GM21423 (cell line): ENCODE results near the gene ANO6.
"Not testable (repeated sequence)": the region's sequence is repeated elsewhere in the genome, so short reads cannot be mapped to it uniquely, and the experiment has no call there.

Experiments
- ATAC-seq: cut with Tn5 transposase; IDR thresholded peaks from one replicate; pipeline ENCODE4 v1.9.1; 2021; ENCODE audit warnings: mild to moderate bottlenecking, moderate library complexity; ENCODE audit not compliant: unreplicated experiment

ANO6 gene

GRCh38 chr12:45235087-45236025 lies 19.5 kb downstream of the ANO6 start:
- no peak for ATAC-seq

DNA sequence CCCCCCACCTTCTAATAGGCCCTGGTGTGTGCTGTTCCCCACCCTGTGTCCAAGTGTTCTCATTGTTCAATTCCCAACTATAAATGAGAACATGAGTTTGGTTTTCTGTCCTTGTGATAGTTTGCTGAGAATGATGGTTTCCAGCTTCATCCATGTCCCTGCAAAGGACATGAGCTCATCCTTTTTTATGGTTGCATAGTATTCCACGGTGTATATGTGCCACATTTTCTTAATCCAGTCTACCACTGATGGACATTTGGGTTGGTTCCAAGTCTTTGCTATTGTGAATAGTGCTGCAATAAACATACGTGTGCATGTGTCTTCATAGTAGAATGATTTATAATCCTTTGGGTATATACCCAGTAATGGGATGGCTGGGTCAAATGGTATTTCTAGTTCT lies 20.5 kb downstream of the ANO6 start:
- not testable (repeated sequence) for ATAC-seq

- no peak for ATAC-seq
These were observed 26.3 kb downstream of the ANO6 start for GRCh38 chr12:45242180-45242579.

GRCh38 chr12:45243963-45244362 lies 28.1 kb downstream of the ANO6 start:
- no peak for ATAC-seq

DNA sequence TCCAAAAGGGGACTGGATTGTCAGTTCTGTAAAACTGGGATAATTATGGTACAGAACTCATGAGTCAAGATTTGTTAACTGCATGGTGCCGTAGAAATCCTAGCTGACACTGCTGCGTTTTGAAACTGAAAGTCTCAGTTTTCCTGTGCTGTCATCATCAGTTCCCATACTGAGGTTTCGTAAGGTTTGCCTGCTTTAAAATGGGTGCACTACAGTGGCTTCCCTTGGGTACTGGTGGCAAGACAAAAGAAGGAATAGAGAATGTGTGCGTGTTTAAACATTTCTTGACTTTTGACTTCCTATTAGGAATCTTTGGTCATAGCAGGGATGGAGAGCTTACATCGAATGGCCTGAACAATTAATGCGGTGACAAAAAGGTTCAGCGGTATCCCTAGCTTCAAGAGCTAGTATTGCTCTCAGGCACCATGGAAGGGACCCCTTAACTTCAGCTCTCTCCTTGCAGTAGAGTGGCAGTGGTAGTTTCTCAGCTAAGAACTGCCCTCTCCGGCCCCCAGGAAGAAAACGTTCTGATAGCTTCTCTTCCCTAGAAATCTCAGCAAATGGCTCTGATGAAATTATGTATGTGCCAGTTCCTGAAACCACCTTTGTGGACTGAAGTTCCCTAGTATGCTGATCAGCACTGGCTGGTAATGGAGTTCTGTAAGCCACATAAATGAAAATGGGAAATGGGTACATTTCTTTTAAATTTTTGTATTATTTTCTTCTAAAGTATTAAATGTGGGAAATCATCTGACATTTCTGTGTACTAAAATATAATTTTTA lies 28.9 kb downstream of the ANO6 start:
- peak; percentile 87 for ATAC-seq

- ATAC-seq, result no peak
These were observed 30.3 kb downstream of the ANO6 start for GRCh38 chr12:45246236-45246635.

DNA sequence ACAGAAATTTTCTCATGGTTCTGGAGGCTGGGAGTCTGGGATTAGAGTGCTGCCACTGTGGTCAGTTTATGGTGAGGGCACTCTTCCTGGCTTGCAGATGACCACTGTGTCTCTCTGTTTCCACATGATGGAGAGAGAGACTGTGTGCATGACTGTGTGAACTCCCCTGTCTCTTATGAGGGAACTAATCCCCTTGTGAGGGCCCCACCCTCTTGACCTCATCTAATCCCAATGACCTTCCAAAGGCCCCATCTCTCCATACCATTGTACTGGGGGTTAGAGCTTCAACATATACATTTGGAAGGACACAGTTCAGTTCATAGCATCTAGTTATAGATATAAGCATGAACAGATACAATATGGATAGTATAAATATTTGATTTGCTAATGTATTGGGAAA lies 31.7 kb downstream of the ANO6 start:
- no peak for ATAC-seq

GRCh38 chr12:45248095-45248494 lies 32.2 kb downstream of the ANO6 start:
- ATAC-seq, result no peak

DNA sequence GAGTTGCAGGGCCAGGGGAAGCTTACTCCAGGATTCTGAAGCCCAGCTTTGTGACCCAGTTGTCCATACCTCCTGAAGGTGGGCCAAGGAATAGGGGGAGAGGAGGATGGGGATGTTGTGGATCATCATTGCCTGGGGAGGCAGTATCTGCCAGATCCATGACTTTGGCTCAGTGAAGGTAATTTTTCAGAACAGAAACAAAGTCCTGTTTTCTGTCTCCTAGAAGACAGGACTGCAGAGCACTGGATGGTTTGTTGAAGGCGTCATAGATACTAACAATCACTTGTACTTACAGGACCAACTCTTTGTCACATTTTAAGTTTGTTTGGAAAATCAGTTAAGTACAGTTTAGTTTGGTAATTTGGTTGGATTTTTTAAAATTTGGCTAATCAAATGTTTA lies 38.4 kb downstream of the ANO6 start:
- no peak for ATAC-seq

- no peak for ATAC-seq
These were observed 40.8 kb downstream of the ANO6 start for GRCh38 chr12:45256721-45257120.

DNA sequence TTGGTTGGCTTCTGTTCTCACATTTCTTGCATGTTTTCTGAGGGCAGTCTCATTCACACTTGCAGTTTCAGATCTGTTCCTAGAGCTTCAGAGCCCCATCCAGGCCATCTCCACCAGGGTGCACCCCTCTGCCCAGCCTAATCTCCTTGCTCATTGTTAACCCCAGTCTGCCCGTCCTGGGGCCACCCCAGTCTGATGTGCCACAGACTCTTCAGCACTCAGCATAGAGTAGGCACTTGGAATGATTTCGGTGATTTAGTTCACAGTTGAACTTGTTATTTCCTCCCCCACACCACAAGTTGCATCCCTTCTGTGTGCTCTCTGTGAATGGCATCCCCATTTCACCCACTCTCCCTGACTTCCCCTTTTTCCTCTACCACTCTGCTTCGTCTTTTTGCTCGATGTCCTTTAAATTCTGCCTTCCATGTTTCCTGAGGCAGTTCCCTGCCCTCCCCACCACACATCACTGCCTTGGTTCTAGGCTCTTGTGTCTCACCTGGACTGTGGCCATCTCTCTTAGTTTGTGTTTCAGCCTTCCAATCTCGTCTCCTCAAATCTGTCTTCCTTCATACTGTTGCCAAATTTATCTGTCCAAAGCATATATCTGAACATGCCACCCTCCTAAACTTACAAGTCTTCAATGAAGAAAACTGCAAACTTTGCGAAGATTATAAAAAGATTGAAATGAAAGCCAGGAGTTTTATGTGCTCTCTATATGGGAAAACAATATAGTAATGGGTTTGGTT lies 41.5 kb downstream of the ANO6 start:
- ATAC-seq, result peak; percentile 83

DNA sequence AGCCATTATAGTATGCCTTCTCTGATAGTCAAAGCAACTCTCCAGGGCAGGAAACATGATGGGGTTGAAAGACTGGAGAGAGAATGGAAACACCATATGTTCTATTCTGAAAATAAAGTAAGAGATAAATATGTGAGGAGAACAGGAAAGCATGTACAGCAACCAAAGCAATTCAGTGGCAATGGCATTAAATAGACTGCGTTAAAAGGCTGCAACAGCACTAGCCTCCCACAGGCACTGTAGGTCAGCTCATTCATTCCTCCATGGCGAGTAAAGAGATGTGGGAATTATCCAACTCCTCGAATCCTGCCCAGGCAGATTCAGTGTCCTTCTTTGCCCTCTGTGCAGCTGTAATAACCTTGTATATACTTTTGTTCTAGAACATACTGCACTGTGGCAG lies 43.8 kb downstream of the ANO6 start:
- no peak for ATAC-seq

DNA sequence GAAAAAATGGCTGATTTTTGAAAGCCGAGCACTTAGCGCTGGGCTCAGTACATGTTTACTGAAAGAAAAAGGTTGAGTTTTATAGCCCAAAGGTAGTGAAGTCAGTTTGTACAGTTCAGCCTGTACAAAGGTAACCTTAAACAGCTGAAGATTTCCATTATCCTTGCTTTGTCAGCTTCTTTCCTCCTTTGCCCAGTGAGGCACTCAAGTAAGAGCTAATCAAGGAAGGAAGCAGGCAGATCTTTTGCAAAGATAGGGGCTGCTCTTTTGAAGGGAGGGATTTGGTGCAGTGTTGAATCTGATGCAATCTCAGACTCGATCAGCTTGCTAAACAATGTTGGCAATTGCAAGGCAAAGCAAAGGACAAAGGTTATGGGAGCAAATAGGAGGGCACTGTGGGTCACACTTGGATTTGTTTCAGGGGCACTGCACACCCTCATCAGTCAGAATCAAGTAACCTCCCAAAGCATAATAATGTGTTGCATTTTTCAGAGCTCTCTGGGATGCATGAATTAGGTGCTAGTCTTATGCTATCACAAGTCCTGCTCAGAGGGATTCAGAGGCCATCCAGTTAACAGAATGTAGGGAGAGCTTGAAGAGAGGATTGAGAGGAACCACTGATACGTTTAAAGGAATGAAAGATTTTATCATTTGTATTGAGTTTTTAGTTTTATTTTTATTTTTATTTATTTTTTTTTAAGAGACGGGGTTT lies 44.4 kb downstream of the ANO6 start:
- no peak for ATAC-seq

DNA sequence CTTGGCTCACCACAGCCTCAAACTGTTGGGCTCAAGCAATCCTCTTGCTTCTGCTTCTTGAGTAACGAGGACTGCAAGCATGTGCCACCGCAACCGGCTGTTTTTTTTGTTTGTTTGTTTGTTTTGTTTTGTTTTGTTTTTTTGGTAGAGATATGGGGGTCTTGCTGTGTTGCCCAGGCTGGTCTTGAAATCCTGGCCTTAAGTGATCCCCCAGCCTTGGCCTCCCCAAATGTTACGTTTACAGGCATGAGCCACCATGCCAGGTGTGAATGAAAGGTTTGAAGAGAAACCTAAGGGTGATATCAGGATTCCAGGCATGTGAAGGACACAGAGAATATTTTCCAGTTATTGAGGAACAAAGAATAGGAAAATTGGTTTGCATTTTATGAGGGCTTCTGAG lies 45.0 kb downstream of the ANO6 start:
- ATAC-seq, result no peak

GRCh38 chr12:45262185-45262584 lies 46.3 kb downstream of the ANO6 start:
- not testable (repeated sequence) for ATAC-seq

DNA sequence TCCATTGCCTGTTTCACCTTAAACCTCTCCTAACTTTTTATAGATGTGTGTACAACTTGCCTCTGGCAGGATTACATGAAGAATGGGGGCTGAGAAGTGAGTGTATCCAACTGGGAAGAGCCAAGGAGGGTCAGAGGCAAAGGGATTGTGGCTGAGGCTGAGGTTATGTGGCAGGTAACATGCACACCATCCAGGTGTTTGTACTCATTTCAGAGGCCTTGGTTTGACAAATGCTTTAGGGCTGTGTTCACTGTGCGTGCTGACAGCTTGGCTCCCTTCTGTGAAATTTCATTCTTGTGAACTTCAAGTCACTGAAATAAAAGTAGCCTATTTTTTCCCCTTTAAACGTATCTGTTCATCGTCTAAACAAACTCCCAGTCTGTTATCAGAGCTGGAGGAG lies 47.7 kb downstream of the ANO6 start:
- ATAC-seq, result no peak

DNA sequence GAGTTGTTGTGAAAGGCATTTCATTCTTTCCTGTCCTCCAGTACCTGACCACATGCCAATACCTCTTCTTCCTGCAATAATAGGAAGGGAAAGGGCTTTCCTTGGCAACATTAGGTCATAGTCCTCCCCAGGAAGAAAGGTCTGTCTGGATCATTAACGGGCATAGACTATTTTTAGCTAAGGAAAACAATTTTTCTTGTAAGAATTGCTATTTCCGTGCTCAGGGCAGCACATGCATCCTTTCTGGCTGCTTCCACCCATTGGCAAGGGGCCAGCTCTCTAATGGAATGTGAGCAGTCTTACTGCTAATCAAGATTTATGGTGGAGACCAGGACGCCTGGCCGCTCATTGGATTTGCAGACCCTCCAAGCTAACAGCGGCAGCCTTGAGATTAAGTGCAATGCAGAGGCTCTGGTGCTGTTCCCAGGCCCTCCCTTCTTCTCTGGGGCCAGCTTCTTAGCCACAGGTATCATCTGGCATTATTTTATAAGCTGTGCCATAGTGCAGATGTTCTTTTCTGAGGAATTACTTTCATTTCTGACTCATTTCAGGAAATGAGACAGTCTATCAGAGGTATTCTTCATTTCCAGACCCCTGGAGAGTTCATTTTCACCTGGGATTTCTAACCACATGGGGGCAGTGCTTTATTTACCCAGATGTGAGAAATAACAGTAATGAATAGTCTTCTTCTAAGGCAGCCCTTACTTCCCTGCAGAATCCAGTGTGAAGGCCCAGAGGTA lies 52.9 kb downstream of the ANO6 start:
- ATAC-seq, result peak; percentile 62

GRCh38 chr12:45269412-45269751 lies 53.5 kb downstream of the ANO6 start:
- ATAC-seq, result no peak

- no peak for ATAC-seq
These were observed 55.1 kb downstream of the ANO6 start for GRCh38 chr12:45270951-45271350.

- ATAC-seq, result no peak
These were observed 57.9 kb downstream of the ANO6 start for GRCh38 chr12:45273717-45274271.
